GM11168 (cell line): ENCODE measurements around the gene EXTL1.

Experiments used
- in situ Hi-C: fragments of 300-500 bp; cut with MboI; formaldehyde crosslinking; loops from one replicate; pipeline ENCODE4 v1.12.0; 2022; ENCODE audit warnings: low sequenced_read_pairs; ENCODE audit not compliant: unreplicated experiment

EXTL1 gene

DNA sequence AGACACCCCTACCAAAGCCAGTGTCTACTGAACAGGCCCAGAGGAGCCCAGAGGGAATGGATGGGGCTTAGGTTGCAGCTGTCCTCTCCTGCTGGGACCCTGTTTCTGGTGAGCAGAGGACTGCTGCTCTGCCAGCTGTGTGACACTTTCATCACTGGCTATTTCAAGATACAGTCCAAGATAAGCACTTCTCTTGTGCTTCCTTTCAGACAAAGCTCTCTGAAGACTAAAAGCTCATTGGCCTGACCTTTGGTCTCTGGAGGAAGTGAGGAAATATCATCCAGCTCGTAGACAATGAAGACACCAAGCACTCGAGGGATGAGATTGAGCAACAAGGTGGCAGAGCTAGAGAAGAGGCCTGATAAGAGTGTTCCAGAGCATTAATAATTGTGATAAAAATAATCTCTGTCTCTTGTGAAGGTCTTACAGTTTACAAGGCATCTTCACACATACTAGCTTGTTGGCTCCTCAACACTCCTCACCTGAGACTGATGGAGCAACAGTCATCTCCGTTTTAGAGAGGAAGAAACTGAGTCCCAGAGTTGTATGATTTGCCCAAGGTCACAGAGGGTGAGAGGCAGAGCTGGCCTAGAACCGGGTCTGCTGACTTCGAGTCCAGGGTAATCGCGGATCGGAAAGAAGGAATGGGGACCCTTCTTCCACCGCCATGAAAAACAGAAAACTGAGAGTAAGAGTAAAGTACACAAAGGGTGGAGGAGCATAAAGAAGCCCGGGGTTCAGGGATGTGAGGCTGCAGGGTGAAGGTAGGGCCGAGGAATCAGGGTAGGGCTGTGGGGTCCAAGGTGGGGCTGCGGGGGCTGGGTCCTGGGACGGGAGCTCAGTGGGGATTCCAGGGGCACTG lies 24.4 kb upstream of the EXTL1 start:
- in situ Hi-C loops: loop anchor here (5.0 kb wide), 1 partner anchor 100 kb away; no protein-coding TSS in a partner anchor

GRCh38 chr1:25997828-25998761 lies 23.5 kb upstream of the EXTL1 start, which contains the start of gene PAFAH2:
Gene PAFAH2, minus strand, starts transcription at chr1:25998063. Its CDS starts 7,247 bp downstream, at chr1:25990816.
- in situ Hi-C loops: loop anchor here (5.0 kb wide), 1 partner anchor 101 kb away; no protein-coding TSS in a partner anchor

GRCh38 chr1:25999041-25999800 lies 22.4 kb upstream of the EXTL1 start:
- in situ Hi-C loops: loop anchor here (5.0 kb wide), 1 partner anchor 102 kb away; no protein-coding TSS in a partner anchor

DNA sequence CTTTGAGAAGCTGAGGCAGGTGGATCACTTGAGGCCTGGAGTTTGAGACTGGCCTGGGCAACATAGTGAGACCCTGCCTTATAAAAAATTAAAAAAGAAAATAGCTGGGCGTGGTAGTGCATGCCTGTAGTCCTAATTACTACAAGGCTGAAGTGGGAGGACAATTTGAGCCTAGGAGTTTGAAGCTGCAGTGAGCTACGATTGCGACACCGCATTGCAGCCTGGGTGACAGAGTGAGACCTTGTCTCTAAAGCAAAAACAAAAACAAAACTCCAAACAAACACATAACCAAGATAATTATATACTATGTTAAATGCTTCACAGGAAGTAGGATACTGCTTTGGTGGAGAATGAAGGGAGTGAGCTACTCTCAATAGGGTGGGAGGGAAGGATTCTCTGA lies 18.3 kb upstream of the EXTL1 start:
- in situ Hi-C loops: no loop called here

- in situ Hi-C loops: no loop called here
Measured at GRCh38 chr1:26003756-26004155, 17.8 kb upstream of the EXTL1 start.

DNA sequence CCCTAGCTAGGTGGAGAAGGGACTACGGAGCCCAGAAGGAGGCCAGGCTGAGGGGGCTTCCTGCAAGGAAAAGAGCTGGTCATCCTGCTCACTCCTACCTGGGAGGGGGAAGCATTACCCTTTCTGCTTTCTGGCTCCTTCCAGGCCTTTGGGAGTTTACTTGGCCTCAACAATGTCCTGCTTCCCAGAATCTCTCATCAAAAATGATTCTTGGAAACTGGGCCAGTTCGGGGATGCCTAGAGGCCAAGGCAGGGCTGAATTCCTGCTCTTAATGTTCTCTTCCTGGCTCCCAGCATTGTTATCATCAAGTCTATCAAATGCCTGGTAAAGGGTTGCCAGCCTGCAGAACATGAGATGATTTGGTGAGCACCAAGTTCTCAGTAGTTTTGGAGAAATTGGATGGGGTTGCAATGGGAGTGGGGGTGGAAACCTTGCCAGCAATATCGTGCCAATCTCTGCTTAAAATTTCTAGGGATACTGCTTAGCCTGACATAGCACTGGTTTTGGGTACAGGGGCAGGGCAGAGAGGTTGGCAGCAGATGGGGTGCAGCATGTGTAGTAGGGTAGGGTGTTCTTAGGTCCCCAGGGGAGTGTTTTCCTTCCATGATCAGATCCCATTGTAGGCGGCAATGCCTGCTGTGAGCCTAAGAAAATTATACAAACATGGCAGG lies 16.0 kb upstream of the EXTL1 start:
- in situ Hi-C loops: no loop called here

DNA sequence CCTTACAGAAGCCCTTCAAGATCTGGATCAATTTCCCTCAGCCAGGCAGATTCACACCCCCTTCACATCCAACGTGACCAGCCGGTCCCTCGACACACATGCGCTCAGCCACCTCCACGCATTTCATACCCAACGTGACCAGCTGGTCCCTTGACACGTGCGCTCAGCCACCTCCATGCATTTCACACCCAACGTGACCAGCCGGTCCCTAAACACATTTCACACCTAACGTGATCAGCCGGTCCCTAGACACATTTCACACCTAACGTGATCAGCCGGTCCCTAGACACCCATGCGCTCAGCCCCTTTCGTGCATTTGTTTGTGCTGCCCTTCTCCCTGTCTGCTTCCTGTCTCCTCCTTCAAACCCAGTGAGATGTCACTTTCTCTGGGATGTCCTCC lies 14.9 kb upstream of the EXTL1 start:
- in situ Hi-C loops: no loop called here

GRCh38 chr1:26009796-26010447 lies 11.7 kb upstream of the EXTL1 start:
- in situ Hi-C loops: no loop called here

DNA sequence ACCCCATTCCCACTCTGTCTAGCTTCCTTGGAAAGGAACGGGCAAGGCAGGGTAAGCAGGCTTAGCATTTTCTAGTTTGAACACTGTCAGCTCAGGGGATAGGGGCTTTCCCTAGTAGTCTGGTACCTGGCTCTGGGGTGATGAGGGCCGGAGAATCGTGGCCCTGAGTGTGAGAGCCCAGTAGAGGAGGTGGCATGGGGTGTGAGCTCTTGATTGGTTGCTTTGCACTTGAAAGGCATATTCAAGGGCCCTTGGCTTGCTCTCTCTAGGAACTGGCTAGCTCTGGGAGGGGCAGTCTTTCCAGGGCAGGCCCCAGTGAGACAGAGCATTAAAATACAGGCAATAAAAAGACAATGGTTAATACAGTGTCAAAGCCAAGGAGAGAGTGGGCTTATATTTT lies 10.8 kb upstream of the EXTL1 start:
- in situ Hi-C loops: no loop called here

- in situ Hi-C loops: no loop called here
Measured at GRCh38 chr1:26012864-26013263, 8.7 kb upstream of the EXTL1 start.

GRCh38 chr1:26014179-26014578 lies 7.4 kb upstream of the EXTL1 start:
- in situ Hi-C loops: no loop called here

- in situ Hi-C loops: no loop called here
Measured at GRCh38 chr1:26015358-26015757, 6.2 kb upstream of the EXTL1 start.

GRCh38 chr1:26016258-26016952 lies 5.2 kb upstream of the EXTL1 start:
- in situ Hi-C loops: no loop called here

DNA sequence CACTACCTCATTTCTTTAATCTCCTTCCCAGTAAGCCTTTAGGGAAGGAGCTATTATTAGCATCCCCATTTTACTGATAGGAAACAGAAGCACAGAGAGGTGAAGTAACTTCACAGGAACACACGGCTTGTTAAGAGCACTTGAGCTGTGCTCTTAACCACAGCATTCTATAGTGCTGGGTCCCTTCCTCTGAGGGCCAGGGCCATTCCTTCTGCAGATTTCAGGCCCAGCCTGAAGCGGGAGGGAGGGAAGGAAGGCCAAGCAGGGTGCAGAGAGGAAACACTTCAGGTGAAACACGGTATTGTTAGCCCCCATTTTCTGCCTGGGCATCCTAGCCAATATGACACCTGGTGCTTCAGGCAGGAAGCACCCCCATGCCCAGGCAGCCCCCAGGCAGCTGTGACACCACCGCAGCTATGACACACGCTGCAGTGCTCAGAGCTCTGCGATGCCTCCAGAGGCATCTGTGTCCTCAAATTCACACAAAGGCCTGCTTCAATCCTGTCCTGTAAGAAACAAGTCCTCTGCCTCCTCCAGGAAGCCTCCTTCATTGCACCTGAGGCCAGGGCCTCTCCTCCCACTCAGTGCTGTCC lies 4.5 kb upstream of the EXTL1 start:
- in situ Hi-C loops: no loop called here

- in situ Hi-C loops: no loop called here
Measured at GRCh38 chr1:26017606-26018005, 4.0 kb upstream of the EXTL1 start.

DNA sequence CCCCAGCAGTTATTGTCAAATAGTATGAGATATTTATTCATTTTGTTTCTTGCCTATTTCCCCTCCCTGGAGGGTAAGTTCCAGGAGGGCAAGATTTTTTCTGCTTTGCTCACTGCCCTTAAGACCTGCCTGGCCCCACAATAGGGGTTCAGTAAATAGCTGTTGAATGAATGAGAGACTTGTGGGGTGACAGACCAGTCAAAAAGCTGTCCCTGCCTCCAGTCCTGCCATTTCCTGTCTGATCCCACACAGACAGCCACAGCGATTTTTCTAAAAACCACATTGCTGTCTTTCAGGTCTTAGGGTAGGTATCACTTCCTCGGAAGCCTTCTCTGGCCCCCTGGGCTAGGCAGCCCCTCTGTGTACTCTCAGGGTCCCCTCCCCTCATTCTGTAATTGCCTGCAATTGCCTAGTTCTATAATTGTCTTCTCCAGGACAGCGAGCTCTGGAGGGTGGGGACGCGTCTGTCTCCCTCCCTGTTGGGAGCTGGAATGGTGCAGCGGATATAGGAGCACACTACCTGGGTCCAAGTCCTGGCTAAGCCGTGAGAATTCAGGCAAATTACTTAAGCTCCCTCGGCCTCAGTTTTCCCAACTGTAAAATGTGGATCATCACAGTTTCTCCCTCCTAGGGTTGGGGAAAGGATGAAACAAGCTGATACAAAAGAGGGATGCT lies 1.8 kb upstream of the EXTL1 start:
- in situ Hi-C loops: no loop called here

- in situ Hi-C loops: no loop called here
Measured at GRCh38 chr1:26020330-26020768, 1.2 kb upstream of the EXTL1 start.
